ENCODE measurements around the gene CEP128. TPM values are rescaled to one million over a fixed set of nuclear protein-coding genes. Genes with fewer than 3 reads are reported as not detected.

The CEP128 gene
- total and polyA plus RNA-seq, 2 donors from 2014 or later = 0.43 to 9.0 TPM

GRCh38 chr14:80845856-80846255, 95.7 kb downstream of the CEP128 start:
- Histone ChIP-seq H3K4me1 (ENCODE audit: control insufficient read depth in 2 of 3, insufficient read depth in 2 of 3, low read depth in 1 of 3, low read length in 3 of 3) (no peaks in the 10 kb centered on the region), H3K36me3 (ENCODE audit: control insufficient read depth in 2 of 3, insufficient read depth in 3 of 3, low read length in 3 of 3) (no peaks in the 10 kb centered on the region), H3K9me3 (ENCODE audit: control insufficient read depth in 2 of 3, insufficient read depth in 1 of 3, low read length in 3 of 3) (no peaks in the 10 kb centered on the region), H3K4me3 (ENCODE audit: low read length in 3 of 3) (no peak overlapping the region), H3K27me3 (ENCODE audit: control insufficient read depth, insufficient read depth, low read length) (no peaks in the 10 kb centered on the region), H3K27ac (ENCODE audit: low read depth in 2 of 2, low read length in 2 of 2) (no peak overlapping the region), H3K9ac (ENCODE audit: low read length in 3 of 3) (no peak overlapping the region)
- TF ChIP-seq CTCF (IDR thresholded peaks at IDR 0.05; ENCODE audit: borderline replicate concordance, extremely low read depth, insufficient read depth) = no peak
- FAIRE-seq (no peak), DNase-seq (no peak)
- intact Hi-C loops (cut with DNase I) = no loop called here

- FAIRE-seq (no peak), DNase-seq (no peak)
- no peak for TF ChIP-seq CTCF (IDR thresholded peaks at IDR 0.05; ENCODE audit: borderline replicate concordance, extremely low read depth, insufficient read depth)
These were observed 96.7 kb downstream of the CEP128 start for GRCh38 chr14:80844872-80845271.

GRCh38 chr14:80839743-80840142, 101.8 kb downstream of the CEP128 start:
- Histone ChIP-seq H3K36me3 (ENCODE audit: control insufficient read depth in 2 of 3, insufficient read depth in 3 of 3, low read length in 3 of 3) (no peaks in the 10 kb centered on the region), H3K27ac (ENCODE audit: low read depth in 2 of 2, low read length in 2 of 2) (no peak overlapping the region), H3K27me3 (ENCODE audit: control insufficient read depth, insufficient read depth, low read length) (no peaks in the 10 kb centered on the region), H3K9me3 (ENCODE audit: control insufficient read depth in 2 of 3, insufficient read depth in 1 of 3, low read length in 3 of 3) (no peaks in the 10 kb centered on the region), H3K9ac (ENCODE audit: low read length in 3 of 3) (no peak overlapping the region), H3K4me1 (ENCODE audit: control insufficient read depth in 2 of 3, insufficient read depth in 2 of 3, low read depth in 1 of 3, low read length in 3 of 3) (no peaks in the 10 kb centered on the region), H3K4me3 (ENCODE audit: low read length in 3 of 3) (no peak overlapping the region)
- intact Hi-C loops (cut with DNase I) = no loop called here
- no peak for DNase-seq
- FAIRE-seq = no peak
- no peak for TF ChIP-seq CTCF (IDR thresholded peaks at IDR 0.05; ENCODE audit: borderline replicate concordance, extremely low read depth, insufficient read depth)

More at GRCh38 chr14:80844872-80845271, 96.7 kb downstream of the CEP128 start:
- no peaks in the 10 kb centered on the region for H3K9me3 ChIP-seq (ENCODE audit: control insufficient read depth in 2 of 3, insufficient read depth in 1 of 3, low read length in 3 of 3)
- intact Hi-C loops (cut with DNase I) = no loop called here
- no peak overlapping the region for H3K4me3 ChIP-seq (ENCODE audit: low read length in 3 of 3)
- H3K27me3 ChIP-seq (ENCODE audit: control insufficient read depth, insufficient read depth, low read length) = no peaks in the 10 kb centered on the region
- H3K4me1 ChIP-seq (ENCODE audit: control insufficient read depth in 2 of 3, insufficient read depth in 2 of 3, low read depth in 1 of 3, low read length in 3 of 3) = no peaks in the 10 kb centered on the region
- H3K9ac ChIP-seq (ENCODE audit: low read length in 3 of 3) = no peak overlapping the region
- no peaks in the 10 kb centered on the region for H3K36me3 ChIP-seq (ENCODE audit: control insufficient read depth in 2 of 3, insufficient read depth in 3 of 3, low read length in 3 of 3)
- H3K27ac ChIP-seq (ENCODE audit: low read depth in 2 of 2, low read length in 2 of 2) = no peak overlapping the region

- H3K4me1 ChIP-seq (ENCODE audit: control insufficient read depth in 2 of 3, insufficient read depth in 2 of 3, low read depth in 1 of 3, low read length in 3 of 3) = no peaks in the 10 kb centered on the region
- FAIRE-seq = no peak
- no peaks in the 10 kb centered on the region for H3K27me3 ChIP-seq (ENCODE audit: control insufficient read depth, insufficient read depth, low read length)
- intact Hi-C loops (cut with DNase I) = no loop called here
- H3K27ac ChIP-seq (ENCODE audit: low read depth in 2 of 2, low read length in 2 of 2) = no peak overlapping the region
- DNase-seq = no peak
- no peak overlapping the region for H3K4me3 ChIP-seq (ENCODE audit: low read length in 3 of 3)
- TF ChIP-seq CTCF (IDR thresholded peaks at IDR 0.05; ENCODE audit: borderline replicate concordance, extremely low read depth, insufficient read depth) = no peak
- peaks cover 0 to 4% (median 0%) of the 10 kb centered on the region in 3 donors for H3K9me3 ChIP-seq (ENCODE audit: control insufficient read depth in 2 of 3, insufficient read depth in 1 of 3, low read length in 3 of 3)
- no peaks in the 10 kb centered on the region for H3K36me3 ChIP-seq (ENCODE audit: control insufficient read depth in 2 of 3, insufficient read depth in 3 of 3, low read length in 3 of 3)
- H3K9ac ChIP-seq (ENCODE audit: low read length in 3 of 3) = no peak overlapping the region
These were observed 131.9 kb downstream of the CEP128 start for GRCh38 chr14:80809663-80810062.
